Measurements from ENCODE around the gene PLEKHM1.

Gene PLEKHM1

DNA sequence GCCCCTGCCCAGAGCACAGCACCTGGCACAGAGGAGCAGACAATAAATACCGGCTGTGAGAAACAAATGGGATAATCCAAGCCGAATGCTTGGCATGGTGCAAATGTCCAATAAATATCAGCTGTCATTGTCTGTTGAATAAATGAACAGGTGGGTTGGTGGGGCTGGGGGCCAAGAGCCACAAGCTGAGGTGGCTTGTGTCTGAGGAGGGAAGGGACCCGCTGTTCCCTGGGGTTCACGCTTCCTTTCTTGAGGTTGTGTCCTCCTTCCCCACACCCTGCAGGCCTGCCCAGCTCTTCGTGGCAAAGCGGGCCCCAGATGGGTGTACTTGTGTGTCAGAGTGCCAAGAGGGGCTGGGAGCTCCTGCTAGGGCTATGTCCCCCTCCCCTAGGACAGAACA, 96.4 kb downstream of the PLEKHM1 start:
- Histone ChIP-seq H3K4me3 (replicated peaks; ENCODE audit: insufficient read depth, low read length) (no peak overlapping the region), H3K27ac (replicated peaks) (no peak overlapping the region), H3K27me3 (ENCODE audit: insufficient read depth, poor library complexity, severe bottlenecking) (no peaks in the 10 kb centered on the region)
- TF ChIP-seq GABPA (IDR thresholded peaks at IDR 0.05; ENCODE audit: low read depth) (no peak), POLR2AphosphoS5 (IDR thresholded peaks at IDR 0.05; ENCODE audit: low read depth) (peak; percentile 14; the same call in 1 of the 2 replicates), SPI1 (IDR thresholded peaks at IDR 0.05; ENCODE audit: borderline replicate concordance, low read depth) (no peak)
- DNase-seq (ENCODE audit: low read depth in 1 of 2, low spot score in 1 of 2) = no peak

DNA sequence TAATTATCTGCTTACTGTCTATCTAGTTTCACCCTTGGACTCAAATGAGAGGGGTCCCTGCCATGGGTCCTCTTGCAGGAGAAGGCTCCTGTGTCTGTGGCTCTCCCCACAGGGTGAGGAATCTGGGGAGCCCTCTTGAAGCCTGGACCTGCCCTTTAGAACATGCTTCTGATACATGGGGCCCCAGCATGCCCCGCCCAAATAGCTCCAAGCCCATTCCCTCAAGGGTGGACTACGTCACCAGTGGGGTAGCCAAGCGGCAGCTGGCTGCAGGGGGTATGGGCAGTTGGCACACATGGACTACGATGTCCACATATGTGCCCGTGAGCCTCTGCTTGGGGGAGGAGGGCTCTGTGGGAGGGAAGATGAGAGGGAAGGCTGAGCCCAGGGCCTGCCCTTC, 97.1 kb downstream of the PLEKHM1 start:
- Histone ChIP-seq H3K4me3 (replicated peaks; ENCODE audit: insufficient read depth, low read length) (no peak overlapping the region), H3K27me3 (ENCODE audit: insufficient read depth, poor library complexity, severe bottlenecking) (no peaks in the 10 kb centered on the region), H3K27ac (replicated peaks) (no peak overlapping the region)
- DNase-seq (ENCODE audit: low read depth in 1 of 2, low spot score in 1 of 2) = no peak
- TF ChIP-seq POLR2AphosphoS5 (IDR thresholded peaks at IDR 0.05; ENCODE audit: low read depth) = no peak
- TF ChIP-seq, protein P1, sequence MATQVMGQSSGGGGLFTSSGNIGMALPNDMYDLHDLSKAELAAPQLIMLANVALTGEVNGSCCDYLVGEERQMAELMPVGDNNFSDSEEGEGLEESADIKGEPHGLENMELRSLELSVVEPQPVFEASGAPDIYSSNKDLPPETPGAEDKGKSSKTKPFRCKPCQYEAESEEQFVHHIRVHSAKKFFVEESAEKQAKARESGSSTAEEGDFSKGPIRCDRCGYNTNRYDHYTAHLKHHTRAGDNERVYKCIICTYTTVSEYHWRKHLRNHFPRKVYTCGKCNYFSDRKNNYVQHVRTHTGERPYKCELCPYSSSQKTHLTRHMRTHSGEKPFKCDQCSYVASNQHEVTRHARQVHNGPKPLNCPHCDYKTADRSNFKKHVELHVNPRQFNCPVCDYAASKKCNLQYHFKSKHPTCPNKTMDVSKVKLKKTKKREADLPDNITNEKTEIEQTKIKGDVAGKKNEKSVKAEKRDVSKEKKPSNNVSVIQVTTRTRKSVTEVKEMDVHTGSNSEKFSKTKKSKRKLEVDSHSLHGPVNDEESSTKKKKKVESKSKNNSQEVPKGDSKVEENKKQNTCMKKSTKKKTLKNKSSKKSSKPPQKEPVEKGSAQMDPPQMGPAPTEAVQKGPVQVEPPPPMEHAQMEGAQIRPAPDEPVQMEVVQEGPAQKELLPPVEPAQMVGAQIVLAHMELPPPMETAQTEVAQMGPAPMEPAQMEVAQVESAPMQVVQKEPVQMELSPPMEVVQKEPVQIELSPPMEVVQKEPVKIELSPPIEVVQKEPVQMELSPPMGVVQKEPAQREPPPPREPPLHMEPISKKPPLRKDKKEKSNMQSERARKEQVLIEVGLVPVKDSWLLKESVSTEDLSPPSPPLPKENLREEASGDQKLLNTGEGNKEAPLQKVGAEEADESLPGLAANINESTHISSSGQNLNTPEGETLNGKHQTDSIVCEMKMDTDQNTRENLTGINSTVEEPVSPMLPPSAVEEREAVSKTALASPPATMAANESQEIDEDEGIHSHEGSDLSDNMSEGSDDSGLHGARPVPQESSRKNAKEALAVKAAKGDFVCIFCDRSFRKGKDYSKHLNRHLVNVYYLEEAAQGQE (IDR thresholded peaks at IDR 0.05; ENCODE audit: insufficient replicate concordance, low read depth) = no peak
- no peak for TF ChIP-seq GABPA (IDR thresholded peaks at IDR 0.05; ENCODE audit: low read depth)
- TF ChIP-seq SPI1 (IDR thresholded peaks at IDR 0.05; ENCODE audit: borderline replicate concordance, low read depth) = no peak
- TF ChIP-seq, protein P2, sequence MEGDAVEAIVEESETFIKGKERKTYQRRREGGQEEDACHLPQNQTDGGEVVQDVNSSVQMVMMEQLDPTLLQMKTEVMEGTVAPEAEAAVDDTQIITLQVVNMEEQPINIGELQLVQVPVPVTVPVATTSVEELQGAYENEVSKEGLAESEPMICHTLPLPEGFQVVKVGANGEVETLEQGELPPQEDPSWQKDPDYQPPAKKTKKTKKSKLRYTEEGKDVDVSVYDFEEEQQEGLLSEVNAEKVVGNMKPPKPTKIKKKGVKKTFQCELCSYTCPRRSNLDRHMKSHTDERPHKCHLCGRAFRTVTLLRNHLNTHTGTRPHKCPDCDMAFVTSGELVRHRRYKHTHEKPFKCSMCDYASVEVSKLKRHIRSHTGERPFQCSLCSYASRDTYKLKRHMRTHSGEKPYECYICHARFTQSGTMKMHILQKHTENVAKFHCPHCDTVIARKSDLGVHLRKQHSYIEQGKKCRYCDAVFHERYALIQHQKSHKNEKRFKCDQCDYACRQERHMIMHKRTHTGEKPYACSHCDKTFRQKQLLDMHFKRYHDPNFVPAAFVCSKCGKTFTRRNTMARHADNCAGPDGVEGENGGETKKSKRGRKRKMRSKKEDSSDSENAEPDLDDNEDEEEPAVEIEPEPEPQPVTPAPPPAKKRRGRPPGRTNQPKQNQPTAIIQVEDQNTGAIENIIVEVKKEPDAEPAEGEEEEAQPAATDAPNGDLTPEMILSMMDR (IDR thresholded peaks at IDR 0.05; ENCODE audit: insufficient read depth, low read length) = no peak

DNA sequence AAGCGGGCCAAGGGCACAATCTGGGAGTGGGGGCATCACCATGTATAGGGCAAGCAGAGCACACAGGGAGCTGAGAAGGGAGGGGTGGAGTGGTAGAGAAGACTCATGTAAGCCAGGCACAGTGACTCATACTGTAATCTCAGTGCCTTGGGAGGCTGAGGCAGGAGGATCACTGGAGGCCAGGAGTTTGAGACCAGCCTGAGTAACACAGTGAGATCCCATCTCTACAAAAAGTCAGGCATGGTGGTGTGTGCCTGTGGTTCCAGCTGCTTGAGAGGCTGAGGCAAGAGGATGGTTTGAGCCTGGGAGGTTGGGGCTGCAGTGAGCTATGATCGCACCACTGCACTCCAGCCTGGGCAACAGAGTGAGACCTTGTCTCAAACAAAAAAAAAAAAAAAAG, 98.6 kb downstream of the PLEKHM1 start:
- Histone ChIP-seq H3K27ac (replicated peaks) (no peak overlapping the region), H3K27me3 (ENCODE audit: insufficient read depth, poor library complexity, severe bottlenecking) (no peaks in the 10 kb centered on the region), H3K4me3 (replicated peaks; ENCODE audit: insufficient read depth, low read length) (no peak overlapping the region)
- TF ChIP-seq, protein P2 (IDR thresholded peaks at IDR 0.05; ENCODE audit: insufficient read depth, low read length) = no peak
- TF ChIP-seq, protein P1 (IDR thresholded peaks at IDR 0.05; ENCODE audit: insufficient replicate concordance, low read depth) = no peak
- no peak for TF ChIP-seq SPI1 (IDR thresholded peaks at IDR 0.05; ENCODE audit: borderline replicate concordance, low read depth)
- no peak for TF ChIP-seq POLR2AphosphoS5 (IDR thresholded peaks at IDR 0.05; ENCODE audit: low read depth)
- TF ChIP-seq GABPA (IDR thresholded peaks at IDR 0.05; ENCODE audit: low read depth) = no peak
- DNase-seq (ENCODE audit: low read depth in 1 of 2, low spot score in 1 of 2) = no peak

DNA sequence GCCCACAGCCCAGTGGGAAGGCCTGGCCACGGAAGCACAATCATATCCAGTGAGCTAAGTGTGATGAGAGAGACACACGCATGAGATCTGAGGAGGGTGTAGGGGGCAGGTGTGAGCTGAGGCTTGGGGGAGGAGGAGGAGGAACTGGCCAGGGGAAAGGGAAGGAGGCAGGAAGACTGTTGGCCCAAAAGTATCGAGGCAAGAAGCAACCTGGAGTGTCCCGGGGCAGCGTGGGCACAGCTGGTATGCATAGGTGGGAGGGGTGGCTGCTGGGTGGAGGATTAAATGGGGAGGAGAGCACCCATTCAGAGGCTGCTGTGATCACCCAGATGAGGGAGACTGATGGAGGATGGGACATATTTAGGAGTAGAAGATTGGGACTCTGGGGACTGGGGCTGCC, 99.2 kb downstream of the PLEKHM1 start:
- H3K27me3 ChIP-seq (ENCODE audit: insufficient read depth, poor library complexity, severe bottlenecking) = no peaks in the 10 kb centered on the region
- TF ChIP-seq, protein P1 (IDR thresholded peaks at IDR 0.05; ENCODE audit: insufficient replicate concordance, low read depth) = no peak
- no peak for TF ChIP-seq SPI1 (IDR thresholded peaks at IDR 0.05; ENCODE audit: borderline replicate concordance, low read depth)
- no peak overlapping the region for H3K27ac ChIP-seq (replicated peaks)
- H3K4me3 ChIP-seq (replicated peaks; ENCODE audit: insufficient read depth, low read length) = no peak overlapping the region
- DNase-seq (ENCODE audit: low read depth in 1 of 2, low spot score in 1 of 2) = no peak

Measured in HL-60 (cell line).